Calu3 (cell line): ENCODE results near the gene RAB3IL1. TPM values are rescaled to one million over a fixed set of nuclear protein-coding genes. Genes with fewer than 3 reads are reported as not detected.

Experiments
- BruUV-seq: library from RNA; stranded (reverse); fragments of 400-500 nt; replicated peaks from 2 replicates; lab custom pipeline; 2021; lab: Mats Ljungman, UMichigan
- CTCF ChIA-PET: fragments of 300-600 bp; sonication (Branson Sonifier 250); formaldehyde crosslinking; loops from one replicate; lab custom pipeline; 2022; ENCODE audit warnings: antibody characterized with exemption; lab: Charles Lee
- DNase-seq: peaks from one replicate; pipeline ENCODE4 v3.0.0; 2022
- H3K27ac Mint-ChIP-seq: one replicate; pipeline ENCODE4 v1.8.0; 2022; ENCODE audit warnings: mixed read lengths; ENCODE audit not compliant: unreplicated experiment
- H3K27me3 Mint-ChIP-seq: one replicate; pipeline ENCODE4 v1.8.0; 2022; ENCODE audit warnings: mixed read lengths; ENCODE audit not compliant: unreplicated experiment
- H3K36me3 Mint-ChIP-seq: one replicate; pipeline ENCODE4 v1.8.0; 2022; ENCODE audit warnings: mild to moderate bottlenecking, moderate library complexity, mixed read lengths; ENCODE audit not compliant: insufficient read depth, unreplicated experiment
- H3K4me1 Mint-ChIP-seq: one replicate; pipeline ENCODE4 v1.8.0; 2022; ENCODE audit warnings: mild to moderate bottlenecking, low read depth, mixed read lengths; ENCODE audit not compliant: unreplicated experiment
- H3K4me3 Mint-ChIP-seq: one replicate; pipeline ENCODE4 v1.8.0; 2022; ENCODE audit warnings: mild to moderate bottlenecking, low read depth, moderate library complexity, mixed read lengths; ENCODE audit not compliant: unreplicated experiment
- H3K9me3 Mint-ChIP-seq: one replicate; pipeline ENCODE4 v1.8.0; 2022; ENCODE audit warnings: low read depth, mixed read lengths; ENCODE audit not compliant: unreplicated experiment
- intact Hi-C: fragments of 100-400 bp; cut with micrococcal nuclease; formaldehyde crosslinking; loops from one replicate; pipeline ENCODE4 v1.10.0; 2022; ENCODE audit not compliant: unreplicated experiment
- total RNA-seq: library from RNA; stranded (reverse); gene quantifications from 2 replicates; pipeline ENCODE4 v1.2.3, GENCODE V29; 2022
- TF ChIP-seq, protein P1 (sequence below): fragments of 200-600 bp; IDR thresholded peaks from one replicate; pipeline ENCODE4 v1.8.0; 2022; ENCODE audit warnings: antibody characterized with exemption; ENCODE audit not compliant: unreplicated experiment

Gene RAB3IL1
- total RNA-seq, 1 experiment from 2014 or later, result 0.76 TPM

DNA sequence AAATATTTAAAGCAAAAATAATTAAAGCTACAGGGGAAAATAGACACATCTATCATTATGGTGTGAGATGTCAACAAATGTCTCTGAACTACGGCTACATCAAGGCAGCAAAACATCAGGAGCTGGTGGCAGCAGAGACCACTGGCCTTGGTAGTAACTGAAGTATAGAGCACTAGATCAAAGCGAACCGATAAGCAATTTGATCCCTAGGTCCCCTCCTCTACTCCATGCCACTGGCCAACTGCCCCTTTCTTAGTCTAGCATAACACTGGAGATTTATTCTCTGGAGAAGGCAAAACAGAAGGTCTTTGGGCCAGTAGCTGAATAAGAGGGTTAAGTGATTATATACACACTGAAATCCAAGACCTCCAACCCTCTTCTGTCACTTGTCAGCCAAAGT, 13.6 kb upstream of the RAB3IL1 start:
- TF ChIP-seq, protein P1, sequence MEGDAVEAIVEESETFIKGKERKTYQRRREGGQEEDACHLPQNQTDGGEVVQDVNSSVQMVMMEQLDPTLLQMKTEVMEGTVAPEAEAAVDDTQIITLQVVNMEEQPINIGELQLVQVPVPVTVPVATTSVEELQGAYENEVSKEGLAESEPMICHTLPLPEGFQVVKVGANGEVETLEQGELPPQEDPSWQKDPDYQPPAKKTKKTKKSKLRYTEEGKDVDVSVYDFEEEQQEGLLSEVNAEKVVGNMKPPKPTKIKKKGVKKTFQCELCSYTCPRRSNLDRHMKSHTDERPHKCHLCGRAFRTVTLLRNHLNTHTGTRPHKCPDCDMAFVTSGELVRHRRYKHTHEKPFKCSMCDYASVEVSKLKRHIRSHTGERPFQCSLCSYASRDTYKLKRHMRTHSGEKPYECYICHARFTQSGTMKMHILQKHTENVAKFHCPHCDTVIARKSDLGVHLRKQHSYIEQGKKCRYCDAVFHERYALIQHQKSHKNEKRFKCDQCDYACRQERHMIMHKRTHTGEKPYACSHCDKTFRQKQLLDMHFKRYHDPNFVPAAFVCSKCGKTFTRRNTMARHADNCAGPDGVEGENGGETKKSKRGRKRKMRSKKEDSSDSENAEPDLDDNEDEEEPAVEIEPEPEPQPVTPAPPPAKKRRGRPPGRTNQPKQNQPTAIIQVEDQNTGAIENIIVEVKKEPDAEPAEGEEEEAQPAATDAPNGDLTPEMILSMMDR, result no peak

GRCh38 chr11:61928606-61929005, 11.2 kb upstream of the RAB3IL1 start:
- H3K27ac Mint-ChIP-seq, result no peak overlapping the region
- H3K27me3 Mint-ChIP-seq, result peaks cover 72% of the 10 kb centered on the region
- BruUV-seq, result no TSS peak
- TF ChIP-seq, protein P1, result no peak
- no peak overlapping the region for H3K4me3 Mint-ChIP-seq
- CTCF ChIA-PET, result interaction anchor here (0.6 to 0.9 kb wide), 2 partner anchors 24 to 31 kb away, joined by 3 read pairs; no protein-coding TSS in a partner anchor
- H3K36me3 Mint-ChIP-seq, result no peaks in the 10 kb centered on the region
- no peak for DNase-seq
- no peaks in the 10 kb centered on the region for H3K4me1 Mint-ChIP-seq
- intact Hi-C loops, result no loop called here
- H3K9me3 Mint-ChIP-seq, result no peaks in the 10 kb centered on the region

More for the DNA sequence above, 13.6 kb upstream of the RAB3IL1 start:
- Mint-ChIP-seq H3K36me3 (no peaks in the 10 kb centered on the region), H3K4me1 (no peaks in the 10 kb centered on the region), H3K27me3 (peaks cover 60% of the 10 kb centered on the region), H3K27ac (no peak overlapping the region), H3K4me3 (no peak overlapping the region), H3K9me3 (no peaks in the 10 kb centered on the region)
- CTCF ChIA-PET, result no interaction called here
- intact Hi-C loops, result no loop called here
- BruUV-seq, result no TSS peak
- no peak for DNase-seq

DNA sequence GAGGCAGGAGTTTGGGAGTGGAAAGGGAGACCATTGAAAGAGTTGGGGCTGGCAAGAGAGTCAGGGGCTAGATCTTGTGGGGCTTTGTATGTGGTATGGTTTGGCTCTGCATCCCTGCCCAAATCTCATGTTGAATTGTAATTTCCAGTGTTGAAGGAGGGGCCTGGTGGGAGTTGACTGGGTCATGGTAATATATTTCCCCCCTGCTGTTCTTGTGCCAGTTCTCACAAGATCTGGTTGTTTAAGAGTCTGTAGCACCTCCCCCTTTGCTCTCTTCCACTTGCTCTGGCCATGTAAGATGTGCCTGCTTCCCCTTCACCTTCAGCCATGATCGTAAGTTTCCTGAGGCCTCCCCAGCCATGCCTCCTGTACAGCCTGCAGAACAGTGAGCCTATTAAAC, 10.1 kb upstream of the RAB3IL1 start:
- Mint-ChIP-seq H3K36me3 (no peaks in the 10 kb centered on the region), H3K27me3 (peaks cover 72% of the 10 kb centered on the region), H3K27ac (no peak overlapping the region), H3K9me3 (no peaks in the 10 kb centered on the region), H3K4me3 (no peak overlapping the region), H3K4me1 (no peaks in the 10 kb centered on the region)
- BruUV-seq, result no TSS peak
- CTCF ChIA-PET, result interaction anchor here (0.6 kb wide), 1 partner anchor 303 kb away, joined by 3 read pairs; no protein-coding TSS in a partner anchor
- no peak for DNase-seq
- TF ChIP-seq, protein P1, result no peak
- intact Hi-C loops, result no loop called here

DNA sequence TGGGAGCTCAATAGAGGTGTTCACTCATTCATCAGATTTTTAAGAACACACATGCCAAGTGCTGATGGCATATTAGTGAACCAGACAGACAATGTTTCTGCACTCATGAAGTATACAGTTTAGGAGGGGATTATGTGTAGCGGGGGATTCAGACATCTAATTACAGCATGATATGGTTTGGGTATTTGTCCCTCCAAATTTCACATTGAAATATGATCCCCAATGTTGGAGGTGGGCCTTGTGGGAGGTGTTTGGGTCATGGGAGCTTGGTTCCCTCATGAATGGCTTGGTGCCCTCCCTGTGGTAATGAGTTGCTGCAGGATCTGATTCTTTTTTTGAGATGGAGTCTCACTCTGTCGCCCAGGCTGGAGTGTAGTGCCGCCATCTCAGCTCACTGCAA, 8.9 kb upstream of the RAB3IL1 start:
- no peaks in the 10 kb centered on the region for H3K36me3 Mint-ChIP-seq
- no peak overlapping the region for H3K27ac Mint-ChIP-seq
- no peaks in the 10 kb centered on the region for H3K9me3 Mint-ChIP-seq
- no peaks in the 10 kb centered on the region for H3K4me1 Mint-ChIP-seq
- CTCF ChIA-PET, result no interaction called here
- peaks cover 73% of the 10 kb centered on the region for H3K27me3 Mint-ChIP-seq
- DNase-seq, result no peak
- no TSS peak for BruUV-seq
- TF ChIP-seq, protein P1, result no peak
- intact Hi-C loops, result no loop called here
- H3K4me3 Mint-ChIP-seq, result no peak overlapping the region
